K562 (cell line): ENCODE results near the gene QKI. TPM values are rescaled to one million over a fixed set of nuclear protein-coding genes. Genes with fewer than 3 reads are reported as not detected.

Experiments used
- ARID2 ChIP-seq: fragments of 450-650 bp; IDR thresholded peaks from 2 replicates; pipeline ENCODE4 v1.6.1; 2017; ENCODE audit warnings: antibody characterized with exemption, mild to moderate bottlenecking
- DPF2 ChIP-seq: fragments of 450-650 bp; IDR thresholded peaks from 2 replicates; pipeline ENCODE4 v1.6.1; 2016
- KLF13 ChIP-seq: fragments of 450-650 bp; IDR thresholded peaks from 2 replicates; pipeline ENCODE4 v1.6.1; 2016; ENCODE audit warnings: missing genetic modification characterization, low read depth, mild to moderate bottlenecking, missing compliant biosample characterization, moderate library complexity, borderline replicate concordance
- MYC ChIP-seq, 2 experiments: fragments of 250-450 bp in 1 of 2; sonication (Bioruptor Pico) in 1 of 2; IDR thresholded peaks; 2 replicates each; pipeline versions ENCODE4 v1.5.1 to v1.6.1; 2012 to 2021; ENCODE audit warnings: low read depth in 2 of 2, borderline replicate concordance in 1 of 2, improper control_type of control experiment in 1 of 2, low read length in 1 of 2, mild to moderate bottlenecking in 1 of 2, moderate library complexity in 1 of 2
- SREBF2 ChIP-seq: sonication (generic); formaldehyde crosslinking; IDR thresholded peaks from 2 replicates; pipeline ENCODE4 v1.4.0; 2020; ENCODE audit warnings: mild to moderate bottlenecking, missing genetic modification reagents
- SRSF7 ChIP-seq: fragments of 200-400 bp; formaldehyde crosslinking; optimal IDR thresholded peaks from 2 replicates; pipeline ENCODE3; 2017; ENCODE audit warnings: mild to moderate bottlenecking, low read depth, low read length
- ZNF318 ChIP-seq, 2 experiments: fragments of 450-650 bp; IDR thresholded peaks; 2 replicates each; pipeline ENCODE4 v1.6.1; 2016; ENCODE audit warnings: mild to moderate bottlenecking in 2 of 2, borderline replicate concordance in 1 of 2, low read depth in 1 of 2, moderate library complexity in 1 of 2
- ZNF644 ChIP-seq: fragments of 200-800 bp; sonication (Bioruptor generic); IDR thresholded peaks from 2 replicates; pipeline ENCODE4 v1.6.1; 2016; ENCODE audit warnings: low read depth, missing genetic modification characterization, missing compliant biosample characterization
- polyA plus RNA-seq, 8 experiments: library from polyadenylated mRNA; depleted of rRNA in 4 of 8; stranded (reverse) in 5 of 8; unstranded in 3 of 8; fragments of >200 nt; fragmentation: Nextera tagmentation in 2 of 8; fragmentation: Illumina TruSeq in 1 of 8; extraction: Ambion mirVana in 2 of 8; extraction: Trizol in 1 of 8; gene quantifications; 2 replicates each; pipeline versions ENCODE4 v1.2.1 to v1.2.3, GENCODE V29; 2011 to 2014; ENCODE audit warnings: inconsistent platforms in 1 of 8, missing spikeins in 1 of 8
- total RNA-seq, 7 experiments: library from RNA; depleted of rRNA in 6 of 7; stranded (reverse); fragments of >200 nt in 6 of 7; fragmentation: Illumina TruSeq in 2 of 7; extraction: Trizol in 2 of 7; gene quantifications; 2 replicates each; pipeline versions ENCODE4 v1.2.1 to v1.2.3, GENCODE V29; 2011 to 2021; ENCODE audit warnings: low replicate concordance in 1 of 7

The QKI gene
- total and polyA plus RNA-seq, 9 of the 15 experiments (the other 6 are each of a cell fraction or from before 2014, with no cell fraction given): 20.4 to 215 (median 123) TPM

- TF ChIP-seq ZNF318 (IDR thresholded peaks at IDR 0.05; ENCODE audit: borderline replicate concordance in 1 of 2, low read depth in 1 of 2) (no peak), MYC (IDR thresholded peaks at IDR 0.05; ENCODE audit: low read depth, low read length) (no peak), MYC (CRISPR knock-in tag; IDR thresholded peaks at IDR 0.05; ENCODE audit: borderline replicate concordance, low read depth) (no peak), KLF13 (tag) (no peak), ZNF644 (no peak), DPF2 (no peak), SREBF2 (CRISPR knock-in tag) (no peak), ARID2 (no peak), SRSF7 (no peak)
Observed at GRCh38 chr6:163406830-163407229, 7.7 kb upstream of the QKI start (continued).
